HepG2 (cell line): ENCODE data around the gene ENTHD1. TPM values are rescaled to one million over a fixed set of nuclear protein-coding genes. Genes with fewer than 3 reads are reported as not detected.

Experiments
- ATAC-seq: fragments of 200-7000 bp; cut with Tn5 transposase; 3 replicates; pipeline ENCODE4 v1.9.1; 2020; ENCODE audit warnings: mild to moderate bottlenecking, moderate library complexity
- BruUV-seq: library from RNA; stranded (reverse); fragments of 400-500 nt; replicated peaks from 2 replicates; lab custom pipeline; 2021; lab: Mats Ljungman, UMichigan
- CTCF ChIA-PET: fragments of 300-600 bp; formaldehyde crosslinking; extraction: SDS; loops from one replicate; lab custom pipeline; 2021; ENCODE audit warnings: low total read pairs, inconsistent platforms, low intra/inter-chr PET ratio; lab: Yijun Ruan, JAX
- POLR2A ChIA-PET: fragments of 350-600 bp; sonication (Branson Sonifier 250); formaldehyde crosslinking; loops from one replicate; lab custom pipeline; 2020; ENCODE audit warnings: antibody characterized with exemption, inconsistent platforms; lab: Yijun Ruan, JAX
- DNase-seq: peaks from one replicate; pipeline ENCODE4 v3.0.0-alpha.2; 2015; ENCODE audit warnings: low spot score
- FAIRE-seq: peaks from 3 replicates; lab custom pipeline; 2011; peaks lifted over from hg19 to GRCh38; lab: Jason Lieb, UNC
- H2AFZ ChIP-seq: one replicate; pipeline ENCODE4 v1.6.1; 2011; ENCODE audit warnings: low read length, inconsistent platforms
- H3K27ac ChIP-seq: fragments of 300-600 bp; 3 replicates; pipeline ENCODE4 v1.8.0; 2011; ENCODE audit warnings: mixed run types, mild to moderate bottlenecking, mixed read lengths, low read length, inconsistent platforms; ENCODE audit not compliant: insufficient read depth; ENCODE audit errors: extremely low read length
- H3K27me3 ChIP-seq, 2 experiments: fragments of 200-600 bp in 1 of 2; 2 replicates in 1 of 2; 3 replicates in 1 of 2; pipeline versions ENCODE4 v1.6.0 to v1.8.0; 2011; ENCODE audit warnings: low read length in 2 of 2, mild to moderate bottlenecking in 2 of 2, moderate library complexity in 2 of 2, inconsistent platforms in 1 of 2; ENCODE audit not compliant: insufficient read depth in 2 of 2, control insufficient read depth in 1 of 2
- H3K36me3 ChIP-seq, 2 experiments: fragments of 200-600 bp in 1 of 2; replicated peaks in 1 of 2; 2 replicates in 1 of 2; 3 replicates in 1 of 2; pipeline versions ENCODE4 v1.5.1 to v1.8.0; 2011; ENCODE audit warnings: low read length in 2 of 2, inconsistent platforms in 1 of 2; ENCODE audit not compliant: insufficient read depth in 2 of 2, control insufficient read depth in 1 of 2
- H3K4me1 ChIP-seq: 2 replicates; pipeline ENCODE4 v1.5.1; 2012; ENCODE audit warnings: low read length, inconsistent platforms; ENCODE audit not compliant: insufficient read depth
- H3K4me2 ChIP-seq: 2 replicates; pipeline ENCODE4 v1.6.0; 2011; ENCODE audit warnings: low read depth, low read length, inconsistent platforms
- H3K4me3 ChIP-seq, 3 experiments: fragments of 200-600 bp in 1 of 3; sonication (generic), shearing (Covaris generic) in 1 of 3; replicated peaks in 1 of 3; 2 replicates each; pipeline ENCODE4 v1.5.1; 2011 to 2016; ENCODE audit warnings: low read length in 3 of 3, inconsistent platforms in 2 of 3, low read depth in 2 of 3, mild to moderate bottlenecking in 2 of 3, control low read depth in 1 of 3, mixed read lengths in 1 of 3; ENCODE audit not compliant: insufficient read depth in 1 of 3
- H3K79me2 ChIP-seq: one replicate; pipeline ENCODE4 v1.6.1; 2011; ENCODE audit warnings: low read length, inconsistent platforms; ENCODE audit not compliant: insufficient read depth
- H3K9ac ChIP-seq: 2 replicates; pipeline ENCODE4 v1.6.0; 2011; ENCODE audit warnings: mild to moderate bottlenecking, low read depth, low read length, inconsistent platforms; ENCODE audit not compliant: insufficient read depth
- H3K9me3 ChIP-seq: 2 replicates; pipeline ENCODE4 v1.5.1; 2012; ENCODE audit warnings: mild to moderate bottlenecking, low read length
- H4K20me1 ChIP-seq: 2 replicates; pipeline ENCODE4 v1.6.0; 2011; ENCODE audit warnings: inconsistent platforms, mild to moderate bottlenecking, low read length, moderate library complexity; ENCODE audit not compliant: insufficient read depth
- ARID2 ChIP-seq: sonication (generic); formaldehyde crosslinking; IDR thresholded peaks from 2 replicates; pipeline ENCODE4 v1.8.1; 2022; ENCODE audit warnings: mild to moderate bottlenecking, missing genetic modification reagents, borderline replicate concordance
- BRD4 ChIP-seq: sonication (generic); formaldehyde crosslinking; IDR thresholded peaks from 2 replicates; pipeline ENCODE4 v1.4.0; 2020; ENCODE audit warnings: missing genetic modification reagents
- CC2D1A ChIP-seq: sonication (generic); formaldehyde crosslinking; IDR thresholded peaks from 2 replicates; pipeline ENCODE4 v1.8.1; 2023; ENCODE audit warnings: mild to moderate bottlenecking, missing genetic modification reagents
- E2F5 ChIP-seq: sonication (generic); formaldehyde crosslinking; conservative IDR thresholded peaks from 2 replicates; pipeline ENCODE4 v1.4.0; 2020; ENCODE audit warnings: missing genetic modification reagents
- EP300 ChIP-seq, 3 experiments: sonication (generic) in 1 of 3; formaldehyde crosslinking in 1 of 3; IDR thresholded peaks; 2 replicates each; pipeline versions ENCODE4 v1.5.1 to v1.6.1; 2011 to 2020; ENCODE audit warnings: low read depth in 2 of 3, low read length in 2 of 3, borderline replicate concordance in 1 of 3, improper control_type of control experiment in 1 of 3, mild to moderate bottlenecking in 1 of 3, missing genetic modification reagents in 1 of 3, moderate library complexity in 1 of 3
- FOSL2 ChIP-seq: sonication (generic); formaldehyde crosslinking; IDR thresholded peaks from 2 replicates; pipeline ENCODE4 v1.4.0; 2020; ENCODE audit warnings: missing genetic modification reagents
- FOXK2 ChIP-seq: fragments of 450-650 bp; IDR thresholded peaks from 2 replicates; pipeline ENCODE4 v1.6.1; 2016
- PHF5A ChIP-seq: IDR thresholded peaks from one replicate; pipeline ENCODE4 v1.6.1; 2018; ENCODE audit warnings: low read depth, missing genetic modification reagents; ENCODE audit not compliant: unreplicated experiment
- PITX1 ChIP-seq: sonication (generic); formaldehyde crosslinking; IDR thresholded peaks from 2 replicates; pipeline ENCODE4 v1.5.1; 2020; ENCODE audit warnings: mild to moderate bottlenecking, missing genetic modification reagents
- ZEB1 ChIP-seq: IDR thresholded peaks from 2 replicates; pipeline ENCODE4 v1.6.1; 2012; ENCODE audit warnings: mild to moderate bottlenecking, low read depth, inconsistent platforms; ENCODE audit not compliant: insufficient replicate concordance
- ZFX ChIP-seq: sonication (generic); formaldehyde crosslinking; IDR thresholded peaks from 2 replicates; pipeline ENCODE4 v1.4.0; 2020; ENCODE audit warnings: mild to moderate bottlenecking, low read depth, missing genetic modification reagents, moderate library complexity
- ZNF12 ChIP-seq: sonication (generic); formaldehyde crosslinking; IDR thresholded peaks from 2 replicates; pipeline ENCODE4 v1.5.0; 2020; ENCODE audit warnings: missing genetic modification reagents
- ZNF18 ChIP-seq: sonication (generic); formaldehyde crosslinking; IDR thresholded peaks from 2 replicates; pipeline ENCODE4 v1.8.0; 2022; ENCODE audit warnings: mild to moderate bottlenecking, missing genetic modification reagents; ENCODE audit not compliant: insufficient replicate concordance
- ZNF530 ChIP-seq: sonication (generic); formaldehyde crosslinking; IDR thresholded peaks from 2 replicates; pipeline ENCODE4 v1.5.0; 2020; ENCODE audit warnings: low read depth, mild to moderate bottlenecking, missing genetic modification reagents
- WGBS: methylation state at CpG from one replicate; pipeline ENCODE4 v1.1.6; 2017; ENCODE audit warnings: low lambda C conversion rate; 5-methylcytosine and 5-hydroxymethylcytosine counted together
- in situ Hi-C: cut with HindIII; loops from 2 replicates; pipeline ENCODE4 v1.10.0; 2017; ENCODE audit warnings: low pct_unique_long_range_greater_than_20kb; ENCODE audit not compliant: extremely low pct_ligation_motif_present
- intact Hi-C: fragments of 100-400 bp; cut with micrococcal nuclease; formaldehyde crosslinking; loops from one replicate; pipeline ENCODE4 v1.10.0; 2022; ENCODE audit not compliant: unreplicated experiment
- polyA plus RNA-seq, 8 experiments: library from polyadenylated mRNA; depleted of rRNA in 3 of 8; stranded (reverse) in 7 of 8; unstranded in 1 of 8; fragments of >200 nt; fragmentation: Illumina TruSeq in 4 of 8; extraction: Trizol in 4 of 8; gene quantifications; 2 replicates each; pipeline versions ENCODE4 v1.2.1 to v1.2.3, GENCODE V29; 2011 to 2016; ENCODE audit warnings: low read depth in 4 of 8, missing spikeins in 1 of 8, mixed read lengths in 1 of 8; ENCODE audit not compliant: insufficient read depth in 1 of 8
- total RNA-seq, 5 experiments: library from RNA; depleted of rRNA; stranded (reverse); fragments of >200 nt; fragmentation: Illumina TruSeq; extraction: Trizol; gene quantifications; 2 replicates each; pipeline ENCODE4 v1.2.3, GENCODE V29; 2016; ENCODE audit warnings: low read depth in 1 of 5
- TF ChIP-seq, protein P1 (sequence below): sonication (generic); formaldehyde crosslinking; IDR thresholded peaks from 2 replicates; pipeline ENCODE4 v1.4.0; 2020; ENCODE audit warnings: missing genetic modification reagents

ENTHD1 gene
- total and polyA plus RNA-seq, 2 of the 13 experiments (the other 11 are each of a cell fraction or from before 2014, with no cell fraction given): not detected

GRCh38 chr22:39856588-39856987 is 37.0 kb downstream of the ENTHD1 start:
- WGBS: 6% methylated on average over 4 of the region's 4 CpGs
- Histone ChIP-seq H3K4me2 (no peak overlapping the region), H3K9me3 (no peaks in the 10 kb centered on the region), H3K79me2 (no peaks in the 10 kb centered on the region), H3K36me3 (no peaks in the 10 kb centered on the region), H3K27me3 (peaks cover 0 to 8% of the 10 kb centered on the region in 2 experiments; a peak in 2 of 5 replicates), H2AFZ (no peak overlapping the region), H3K9ac (no peak overlapping the region), H4K20me1 (no peaks in the 10 kb centered on the region), H3K4me1 (no peaks in the 10 kb centered on the region), H3K27ac (no peak overlapping the region), H3K4me3 (no peak overlapping the region)
- ATAC-seq: peak; percentile 43; the same call in 2 of the 3 replicates
- CTCF ChIA-PET: no interaction called here
- intact Hi-C loops (no loop called here), in situ Hi-C loops (no loop called here)
- peak; percentile 39 for DNase-seq
- POLR2A ChIA-PET: no interaction called here
- TF ChIP-seq ZFX (CRISPR knock-in tag) (no peak), ZEB1 (no peak), PITX1 (CRISPR knock-in tag) (peak; percentile 38; the same call in 1 of the 2 replicates), FOSL2 (CRISPR knock-in tag) (peak; percentile 77)
- TF ChIP-seq, protein P1, sequence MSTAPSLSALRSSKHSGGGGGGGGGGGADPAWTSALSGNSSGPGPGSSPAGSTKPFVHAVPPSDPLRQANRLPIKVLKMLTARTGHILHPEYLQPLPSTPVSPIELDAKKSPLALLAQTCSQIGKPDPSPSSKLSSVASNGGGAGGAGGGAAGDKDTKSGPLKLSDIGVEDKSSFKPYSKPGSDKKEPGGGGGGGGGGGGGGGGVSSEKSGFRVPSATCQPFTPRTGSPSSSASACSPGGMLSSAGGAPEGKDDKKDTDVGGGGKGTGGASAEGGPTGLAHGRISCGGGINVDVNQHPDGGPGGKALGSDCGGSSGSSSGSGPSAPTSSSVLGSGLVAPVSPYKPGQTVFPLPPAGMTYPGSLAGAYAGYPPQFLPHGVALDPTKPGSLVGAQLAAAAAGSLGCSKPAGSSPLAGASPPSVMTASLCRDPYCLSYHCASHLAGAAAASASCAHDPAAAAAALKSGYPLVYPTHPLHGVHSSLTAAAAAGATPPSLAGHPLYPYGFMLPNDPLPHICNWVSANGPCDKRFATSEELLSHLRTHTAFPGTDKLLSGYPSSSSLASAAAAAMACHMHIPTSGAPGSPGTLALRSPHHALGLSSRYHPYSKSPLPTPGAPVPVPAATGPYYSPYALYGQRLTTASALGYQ (CRISPR knock-in tag): no peak
- BruUV-seq: no TSS peak
- no peak for FAIRE-seq

DNA sequence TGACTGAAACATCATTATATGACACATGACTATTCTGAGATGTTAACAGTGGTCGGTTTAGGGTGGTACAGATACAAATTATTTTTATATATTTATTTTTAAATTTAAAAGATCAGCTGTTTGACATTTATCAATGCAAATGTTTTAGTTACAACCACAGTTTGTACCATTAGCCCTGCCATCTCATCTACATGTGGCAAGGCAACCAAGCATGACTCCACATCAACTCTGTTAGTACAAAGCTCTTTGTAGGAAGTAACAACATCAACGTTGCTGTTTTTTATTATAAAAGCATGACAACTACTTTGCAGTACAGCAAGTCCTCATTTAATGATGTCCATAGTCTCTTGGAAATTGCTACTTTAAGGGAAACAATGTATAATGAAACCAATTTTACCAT is 40.8 kb downstream of the ENTHD1 start:
- Histone ChIP-seq H2AFZ (no peak overlapping the region), H3K79me2 (no peaks in the 10 kb centered on the region)
- BruUV-seq: no TSS peak
- intact Hi-C loops: no loop called here
- POLR2A ChIA-PET: no interaction called here
- ATAC-seq: no peak
- DNase-seq: no peak
- TF ChIP-seq ZNF530 (CRISPR knock-in tag) (no peak), EP300 (IDR thresholded peaks at IDR 0.05; ENCODE audit: low read depth in 2 of 2, low read length in 2 of 2) (no peak), EP300 (CRISPR knock-in tag; IDR thresholded peaks at IDR 0.05; ENCODE audit: borderline replicate concordance) (no peak), ZNF12 (no peak), PHF5A (CRISPR knock-in tag) (no peak), E2F5 (no peak), ARID2 (CRISPR knock-in tag) (no peak), BRD4 (CRISPR knock-in tag) (no peak), CC2D1A (CRISPR knock-in tag) (no peak), ZNF18 (CRISPR knock-in tag) (no peak), FOXK2 (no peak)
- TF ChIP-seq, all 625 proteins: peak for 0
- Histone ChIP-seq H3K9ac (no peak overlapping the region), H3K27ac (no peak overlapping the region), H3K4me2 (no peak overlapping the region), H3K9me3 (no peaks in the 10 kb centered on the region), H4K20me1 (no peaks in the 10 kb centered on the region), H3K27me3 (no peaks in the 10 kb centered on the region; a peak in 1 of 5 replicates), H3K4me1 (no peaks in the 10 kb centered on the region), H3K36me3 (no peaks in the 10 kb centered on the region), H3K4me3 (no peak overlapping the region)
- CTCF ChIA-PET: no interaction called here
- FAIRE-seq: no peak
- 0% methylated on average over 2 of the region's 2 CpGs for WGBS
- in situ Hi-C loops: no loop called here
